BE2C (cell line): ENCODE measurements around the gene ASCC1.

Source experiments
- DNase-seq: peaks from one replicate; pipeline ENCODE4 v3.0.0-alpha.2; 2020
- H3K27me3 ChIP-seq: fragments of 250-450 bp; sonication (Bioruptor Pico); 2 replicates; pipeline ENCODE4 v1.5.1; 2020; ENCODE audit warnings: mild to moderate bottlenecking
- H3K36me3 ChIP-seq: fragments of 250-450 bp; sonication (Bioruptor Pico); 2 replicates; pipeline ENCODE4 v1.5.1; 2020; ENCODE audit warnings: mild to moderate bottlenecking
- H3K4me1 ChIP-seq: fragments of 250-450 bp; sonication (Bioruptor Pico); 2 replicates; pipeline ENCODE4 v1.5.1; 2020
- H3K4me3 ChIP-seq: 2 replicates; pipeline ENCODE4 v1.5.1; 2011; ENCODE audit warnings: low read depth, low read length
- H3K9me3 ChIP-seq: fragments of 250-450 bp; sonication (Bioruptor Pico); 2 replicates; pipeline ENCODE4 v1.5.1; 2020
- CTCF ChIP-seq: IDR thresholded peaks from 2 replicates; pipeline ENCODE4 v1.5.1; 2012; ENCODE audit warnings: mild to moderate bottlenecking, low read depth, low read length

The ASCC1 gene

GRCh38 chr10:72201293-72201692 lies 14.8 kb downstream of the ASCC1 start:
- H3K9me3 ChIP-seq, result no peaks in the 10 kb centered on the region
- no peak overlapping the region for H3K4me3 ChIP-seq
- no peaks in the 10 kb centered on the region for H3K4me1 ChIP-seq
- TF ChIP-seq CTCF, result no peak
- DNase-seq, result no peak
- H3K36me3 ChIP-seq, result peaks cover 13% of the 10 kb centered on the region
- no peaks in the 10 kb centered on the region for H3K27me3 ChIP-seq

- no peak overlapping the region for H3K4me3 ChIP-seq
- no peaks in the 10 kb centered on the region for H3K9me3 ChIP-seq
- DNase-seq, result no peak
- H3K36me3 ChIP-seq, result peaks cover 13% of the 10 kb centered on the region
- no peaks in the 10 kb centered on the region for H3K4me1 ChIP-seq
- no peaks in the 10 kb centered on the region for H3K27me3 ChIP-seq
- no peak for TF ChIP-seq CTCF
These were observed 15.2 kb downstream of the ASCC1 start for GRCh38 chr10:72200883-72201282.

- no peak overlapping the region for H3K4me3 ChIP-seq
- no peaks in the 10 kb centered on the region for H3K9me3 ChIP-seq
- no peak for DNase-seq
- no peak for TF ChIP-seq CTCF
- peaks cover 3% of the 10 kb centered on the region; the same call in 1 of the 2 replicates for H3K36me3 ChIP-seq
- no peaks in the 10 kb centered on the region for H3K27me3 ChIP-seq
- no peaks in the 10 kb centered on the region for H3K4me1 ChIP-seq
These were observed 21.1 kb downstream of the ASCC1 start for GRCh38 chr10:72194949-72195348.

- Histone ChIP-seq H3K36me3 (no peaks in the 10 kb centered on the region; the same call in 1 of the 2 replicates), H3K4me3 (no peak overlapping the region; the same call in 1 of the 2 replicates), H3K9me3 (no peaks in the 10 kb centered on the region; the same call in 1 of the 2 replicates), H3K27me3 (no peaks in the 10 kb centered on the region), H3K4me1 (peaks cover 3% of the 10 kb centered on the region; the same call in 1 of the 2 replicates)
- no peak for DNase-seq
- TF ChIP-seq CTCF, result no peak
These were observed 29.1 kb downstream of the ASCC1 start for GRCh38 chr10:72186982-72187330.

- Histone ChIP-seq H3K4me1 (peaks cover 3% of the 10 kb centered on the region; the same call in 1 of the 2 replicates), H3K27me3 (no peaks in the 10 kb centered on the region), H3K9me3 (no peaks in the 10 kb centered on the region; the same call in 1 of the 2 replicates), H3K4me3 (peak overlapping the region; percentile 6; the same call in 1 of the 2 replicates), H3K36me3 (no peaks in the 10 kb centered on the region; the same call in 1 of the 2 replicates)
- no peak for DNase-seq
- no peak for TF ChIP-seq CTCF
These were observed 29.7 kb downstream of the ASCC1 start for GRCh38 chr10:72186258-72186981.

GRCh38 chr10:72184156-72184555 lies 31.9 kb downstream of the ASCC1 start:
- H3K9me3 ChIP-seq, result no peaks in the 10 kb centered on the region; the same call in 1 of the 2 replicates
- peaks cover 3% of the 10 kb centered on the region; the same call in 1 of the 2 replicates for H3K4me1 ChIP-seq
- no peak overlapping the region for H3K4me3 ChIP-seq
- no peak for TF ChIP-seq CTCF
- H3K36me3 ChIP-seq, result peaks cover 6% of the 10 kb centered on the region
- DNase-seq, result no peak
- no peaks in the 10 kb centered on the region for H3K27me3 ChIP-seq
